H1 (cell line): ENCODE measurements around the gene SLC24A3. TPM values are rescaled to one million over a fixed set of nuclear protein-coding genes. Genes with fewer than 3 reads are reported as not detected.

ENCODE experiments used
- CTCF ChIA-PET: fragments of 300-600 bp; sonication (Branson Sonifier 250); formaldehyde crosslinking; loops from one replicate; lab custom pipeline; 2021; ENCODE audit not compliant: partially characterized antibody; lab: Charles Lee
- POLR2A ChIA-PET: fragments of 300-600 bp; sonication (Branson Sonifier 250); formaldehyde crosslinking; loops from one replicate; lab custom pipeline; 2021; ENCODE audit warnings: inconsistent platforms; ENCODE audit not compliant: partially characterized antibody; lab: Charles Lee
- DNase-seq, 2 experiments: peaks; one replicate each; pipeline versions ENCODE4 v3.0.0 to v3.0.0-alpha.2; 2010 to 2022; ENCODE audit warnings: low spot score in 2 of 2, low read depth in 1 of 2, mixed read lengths in 1 of 2
- FAIRE-seq: peaks from 2 replicates; lab custom pipeline; 2011; peaks lifted over from hg19 to GRCh38; lab: Jason Lieb, UNC
- H2AFZ ChIP-seq: 2 replicates; pipeline ENCODE4 v1.8.1; 2012; ENCODE audit warnings: low read length, inconsistent platforms
- H2AK5ac ChIP-seq: 2 replicates; pipeline ENCODE4 v1.6.1; 2013; ENCODE audit warnings: low read depth, low read length
- H2BK120ac ChIP-seq: replicated peaks from 2 replicates; pipeline ENCODE3; 2013; ENCODE audit warnings: low read depth, low read length, inconsistent platforms
- H2BK12ac ChIP-seq: 2 replicates; pipeline ENCODE4 v1.6.1; 2013; ENCODE audit warnings: low read depth, low read length
- H2BK15ac ChIP-seq: 2 replicates; pipeline ENCODE4 v1.6.1; 2013; ENCODE audit warnings: low read length
- H2BK20ac ChIP-seq: 2 replicates; pipeline ENCODE4 v1.6.1; 2013; ENCODE audit warnings: low read length
- H2BK5ac ChIP-seq: 2 replicates; pipeline ENCODE4 v1.6.1; 2013; ENCODE audit warnings: low read depth, low read length
- H3K14ac ChIP-seq: 2 replicates; pipeline ENCODE4 v1.6.1; 2013; ENCODE audit warnings: inconsistent platforms; ENCODE audit not compliant: insufficient read length
- H3K18ac ChIP-seq: 2 replicates; pipeline ENCODE4 v1.6.1; 2013; ENCODE audit warnings: low read length; ENCODE audit errors: extremely low read depth
- H3K23ac ChIP-seq: 2 replicates; pipeline ENCODE4 v1.6.1; 2013; ENCODE audit warnings: inconsistent platforms; ENCODE audit not compliant: insufficient read length
- H3K23me2 ChIP-seq: 2 replicates; pipeline ENCODE4 v1.6.1; 2013; ENCODE audit warnings: low read depth, low read length
- H3K27ac ChIP-seq: 2 replicates; pipeline ENCODE4 v1.6.1; 2011; ENCODE audit warnings: low read depth, low read length, inconsistent platforms
- H3K27me3 ChIP-seq, 4 experiments: replicated peaks in 1 of 4; 1 replicate in 1 of 4; 2 replicates in 3 of 4; pipeline versions ENCODE4 v1.6.1 to v1.8.1; 2011 to 2013; ENCODE audit warnings: low read length in 3 of 4, mild to moderate bottlenecking in 3 of 4, inconsistent platforms in 2 of 4, mixed read lengths in 2 of 4, moderate library complexity in 1 of 4; ENCODE audit not compliant: control insufficient read depth in 3 of 4, insufficient read depth in 3 of 4; ENCODE audit errors: extremely low read depth in 1 of 4
- H3K36me3 ChIP-seq, 4 experiments: 2 replicates each; pipeline versions ENCODE4 v1.6.1 to v1.8.1; 2011 to 2013; ENCODE audit warnings: mild to moderate bottlenecking in 4 of 4, low read length in 3 of 4, moderate library complexity in 2 of 4, control low read depth in 1 of 4, inconsistent platforms in 1 of 4; ENCODE audit not compliant: insufficient read depth in 4 of 4, control insufficient read depth in 2 of 4
- H3K4ac ChIP-seq: replicated peaks from 2 replicates; pipeline ENCODE3; 2013; ENCODE audit warnings: low read length, low read depth, mixed read lengths, inconsistent platforms; ENCODE audit not compliant: insufficient read length
- H3K4me1 ChIP-seq, 4 experiments: replicated peaks in 1 of 4; 1 replicate in 1 of 4; 2 replicates in 3 of 4; pipeline versions ENCODE4 v1.6.1 to v1.8.1; 2011 to 2013; ENCODE audit warnings: low read length in 3 of 4, inconsistent platforms in 2 of 4, mixed read lengths in 1 of 4; ENCODE audit not compliant: insufficient read depth in 4 of 4, control insufficient read depth in 3 of 4
- H3K4me2 ChIP-seq, 2 experiments: 2 replicates each; pipeline versions ENCODE4 v1.6.1 to v1.8.1; 2011 to 2013; ENCODE audit warnings: low read depth in 2 of 2, low read length in 2 of 2, control low read depth in 1 of 2, inconsistent platforms in 1 of 2, mild to moderate bottlenecking in 1 of 2; ENCODE audit not compliant: insufficient read depth in 1 of 2
- H3K4me3 ChIP-seq, 4 experiments: fragments of 200-600, 300-600 bp in 1 of 4; sonication (generic), shearing (Covaris generic), sonication (Bioruptor Twin) in 1 of 4; 2 replicates each; pipeline versions ENCODE4 v1.5.1 to v1.8.1; 2011 to 2016; ENCODE audit warnings: low read length in 4 of 4, low read depth in 3 of 4, control low read depth in 2 of 4, inconsistent platforms in 2 of 4, mild to moderate bottlenecking in 2 of 4, mixed read lengths in 1 of 4, moderate library complexity in 1 of 4; ENCODE audit not compliant: insufficient read depth in 2 of 4; ENCODE audit errors: extremely low read depth in 1 of 4
- H3K56ac ChIP-seq: replicated peaks from 2 replicates; pipeline ENCODE3; 2013; ENCODE audit warnings: low read depth, mild to moderate bottlenecking, mixed read lengths, low read length, inconsistent platforms; ENCODE audit not compliant: insufficient read length
- H3K79me1 ChIP-seq: 2 replicates; pipeline ENCODE4 v1.6.1; 2013; ENCODE audit warnings: low read depth, low read length, control low read depth
- H3K79me2 ChIP-seq, 2 experiments: 2 replicates each; pipeline versions ENCODE4 v1.6.1 to v1.8.1; 2012 to 2013; ENCODE audit warnings: low read length in 2 of 2, mild to moderate bottlenecking in 2 of 2, inconsistent platforms in 1 of 2; ENCODE audit not compliant: insufficient read depth in 2 of 2, control insufficient read depth in 1 of 2
- H3K9ac ChIP-seq, 4 experiments: replicated peaks in 1 of 4; 1 replicate in 1 of 4; 2 replicates in 3 of 4; pipeline versions ENCODE4 v1.6.1 to v1.8.1; 2011 to 2013; ENCODE audit warnings: low read depth in 3 of 4, low read length in 3 of 4, control low read depth in 2 of 4, mild to moderate bottlenecking in 2 of 4, moderate library complexity in 2 of 4, inconsistent platforms in 1 of 4; ENCODE audit errors: extremely low read depth in 1 of 4
- H3K9me3 ChIP-seq, 2 experiments: 2 replicates each; pipeline versions ENCODE4 v1.6.1 to v1.8.1; 2012 to 2013; ENCODE audit warnings: mild to moderate bottlenecking in 2 of 2, moderate library complexity in 2 of 2, control low read depth in 1 of 2, inconsistent platforms in 1 of 2, low read depth in 1 of 2, low read length in 1 of 2, mixed read lengths in 1 of 2; ENCODE audit not compliant: insufficient read depth in 2 of 2
- H4K20me1 ChIP-seq, 2 experiments: replicated peaks in 1 of 2; 2 replicates each; pipeline versions ENCODE3 to v1.8.1; 2011 to 2013; ENCODE audit warnings: inconsistent platforms in 2 of 2, low read length in 2 of 2, mild to moderate bottlenecking in 1 of 2; ENCODE audit not compliant: insufficient read depth in 2 of 2, control insufficient read depth in 1 of 2
- H4K5ac ChIP-seq: 2 replicates; pipeline ENCODE4 v1.6.1; 2013; ENCODE audit warnings: low read length, low read depth, mixed read lengths, inconsistent platforms; ENCODE audit not compliant: insufficient read length
- H4K8ac ChIP-seq: 2 replicates; pipeline ENCODE4 v1.8.0; 2013; ENCODE audit warnings: mild to moderate bottlenecking, moderate library complexity, low read length, inconsistent platforms; ENCODE audit not compliant: insufficient read depth; ENCODE audit errors: extremely low read depth
- H4K91ac ChIP-seq: replicated peaks from 2 replicates; pipeline ENCODE3; 2013; ENCODE audit warnings: low read length, mixed read lengths, inconsistent platforms; ENCODE audit not compliant: insufficient read length
- JUND ChIP-seq: IDR thresholded peaks from 2 replicates; pipeline ENCODE4 v1.6.1; 2011; ENCODE audit warnings: mild to moderate bottlenecking, improper control_type of control experiment, low read length
- RAD21 ChIP-seq, 2 experiments: IDR thresholded peaks in 1 of 2; conservative IDR thresholded peaks in 1 of 2; 2 replicates each; pipeline ENCODE4 v1.6.1; 2011; ENCODE audit warnings: low read depth in 2 of 2, low read length in 2 of 2, improper control_type of control experiment in 1 of 2, inconsistent platforms in 1 of 2, mild to moderate bottlenecking in 1 of 2, moderate library complexity in 1 of 2
- WGBS, 2 experiments: shearing (Covaris generic) in 1 of 2; methylation state at CpG; one replicate each; pipeline versions ENCODE4 v1.1.6 to v1.1.7; 2013 to 2015; ENCODE audit warnings: low lambda C conversion rate in 2 of 2, mixed read lengths in 2 of 2, inconsistent platforms in 1 of 2, low coverage in 1 of 2, missing lambda C conversion rate in 1 of 2; ENCODE audit not compliant: insufficient replicate concordance in 2 of 2, insufficient coverage in 1 of 2, insufficient read length in 1 of 2; ENCODE audit errors: extremely low coverage in 1 of 2, missing lambda C conversion rate in 1 of 2; 5-methylcytosine and 5-hydroxymethylcytosine counted together
- polyA plus RNA-seq, 7 experiments: library from polyadenylated mRNA; depleted of rRNA in 3 of 7; stranded (reverse) in 5 of 7; unstranded in 2 of 7; fragments of >200 nt in 5 of 7; fragments of 200-250 nt in 2 of 7; gene quantifications; 1 replicate in 5 of 7; 2 replicates in 1 of 7; 4 replicates in 1 of 7; pipeline versions ENCODE4 v1.2.1 to v1.2.3, GENCODE V29; 2011 to 2013; ENCODE audit warnings: missing spikeins in 2 of 7, mixed read lengths in 2 of 7
- total RNA-seq: library from RNA; stranded (reverse); fragmentation: NEBNext Ultra II Directional; extraction: Animal tissue kit (Norgen Biotek cat#: 25700); gene quantifications from 2 replicates; pipeline ENCODE4 v1.2.1, GENCODE V29; 2021
- TF ChIP-seq, protein P1 (sequence below), 3 experiments: IDR thresholded peaks; 1 replicate in 2 of 3; 2 replicates in 1 of 3; pipeline versions ENCODE4 v1.5.1 to v1.6.1; 2011; ENCODE audit warnings: low read length in 3 of 3, mild to moderate bottlenecking in 3 of 3, inconsistent platforms in 2 of 3, low read depth in 1 of 3, moderate library complexity in 1 of 3; ENCODE audit not compliant: insufficient read depth in 1 of 3; ENCODE audit errors: control extremely low read depth in 1 of 3

The SLC24A3 gene
- total and polyA plus RNA-seq, 2 of the 8 experiments (the other 6 are each of a cell fraction or from before 2014, with no cell fraction given), result 4.5 to 6.3 TPM

- Histone ChIP-seq H4K91ac (no peak overlapping the region), H3K36me3 (no peaks in the 10 kb centered on the region), H2BK120ac (no peak overlapping the region), H3K23me2 (no peaks in the 10 kb centered on the region), H3K9ac (no peak overlapping the region), H3K23ac (no peak overlapping the region), H3K9me3 (no peaks in the 10 kb centered on the region), H2BK20ac (no peak overlapping the region), H3K14ac (no peak overlapping the region), H2AFZ (no peak overlapping the region), H2AK5ac (no peak overlapping the region), H3K27me3 (no peaks in the 10 kb centered on the region), H3K4me1 (no peaks in the 10 kb centered on the region), H3K18ac (no peak overlapping the region), H4K8ac (peak overlapping the region; percentile 15; the same call in 1 of the 2 replicates), H3K4me2 (no peak overlapping the region), H3K79me1 (no peaks in the 10 kb centered on the region), H3K27ac (no peak overlapping the region), H4K5ac (no peak overlapping the region), H3K79me2 (no peaks in the 10 kb centered on the region), H2BK15ac (no peak overlapping the region), H3K4me3 (no peak overlapping the region), H3K4ac (no peak overlapping the region), H2BK5ac (no peak overlapping the region), H4K20me1 (peaks cover 0 to 2% of the 10 kb centered on the region in 2 experiments), H3K56ac (no peak overlapping the region), H2BK12ac (no peak overlapping the region)
- POLR2A ChIA-PET, result no interaction called here
- no peak for FAIRE-seq
- DNase-seq, result no peak
- 97% methylated on average over 6 of the region's 6 CpGs; no CpG with 5 or more reads in 1 of the 2 experiments for WGBS, 2 experiments
- TF ChIP-seq RAD21 (IDR thresholded peaks at IDR 0.05 in 1 of 2, conservative IDR thresholded peaks at IDR 0.05 in 1 of 2; ENCODE audit: low read depth in 2 of 2, low read length in 2 of 2) (peak in 1 of 2 experiments; percentile 24; a peak in 2 of 4 replicates), JUND (no peak)
- TF ChIP-seq, protein P1, sequence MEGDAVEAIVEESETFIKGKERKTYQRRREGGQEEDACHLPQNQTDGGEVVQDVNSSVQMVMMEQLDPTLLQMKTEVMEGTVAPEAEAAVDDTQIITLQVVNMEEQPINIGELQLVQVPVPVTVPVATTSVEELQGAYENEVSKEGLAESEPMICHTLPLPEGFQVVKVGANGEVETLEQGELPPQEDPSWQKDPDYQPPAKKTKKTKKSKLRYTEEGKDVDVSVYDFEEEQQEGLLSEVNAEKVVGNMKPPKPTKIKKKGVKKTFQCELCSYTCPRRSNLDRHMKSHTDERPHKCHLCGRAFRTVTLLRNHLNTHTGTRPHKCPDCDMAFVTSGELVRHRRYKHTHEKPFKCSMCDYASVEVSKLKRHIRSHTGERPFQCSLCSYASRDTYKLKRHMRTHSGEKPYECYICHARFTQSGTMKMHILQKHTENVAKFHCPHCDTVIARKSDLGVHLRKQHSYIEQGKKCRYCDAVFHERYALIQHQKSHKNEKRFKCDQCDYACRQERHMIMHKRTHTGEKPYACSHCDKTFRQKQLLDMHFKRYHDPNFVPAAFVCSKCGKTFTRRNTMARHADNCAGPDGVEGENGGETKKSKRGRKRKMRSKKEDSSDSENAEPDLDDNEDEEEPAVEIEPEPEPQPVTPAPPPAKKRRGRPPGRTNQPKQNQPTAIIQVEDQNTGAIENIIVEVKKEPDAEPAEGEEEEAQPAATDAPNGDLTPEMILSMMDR (IDR thresholded peaks at IDR 0.05; ENCODE audit: control extremely low read depth in 1 of 3, insufficient read depth in 1 of 3, low read depth in 1 of 3, low read length in 3 of 3), result peak; percentile 18 to 25 (median 19); a peak in 3 of 4 replicates
- CTCF ChIA-PET, result interaction anchor here (0.8 to 1.8 kb wide), 8 partner anchors 9 to 192 kb away, joined by 3 to 9 read pairs (median 3); no protein-coding TSS in a partner anchor
Observed at GRCh38 chr20:19462491-19462890, 250.0 kb downstream of the SLC24A3 start.
